Mucosa of rectum (tissue), 2 donors: ENCODE measurements around the gene SLC9A7.
"Not testable (repeated sequence)": the region's sequence is repeated elsewhere in the genome, so short reads cannot be mapped to it uniquely, and the experiment has no call there.

Experiments
- H3K27ac ChIP-seq, 2 donors: one replicate each; pipeline ENCODE4 v1.7.0; 2013; ENCODE audit warnings: inconsistent platforms in 2 of 2, low read depth in 2 of 2, low read length in 2 of 2
- H3K27me3 ChIP-seq, 2 donors: one replicate each; pipeline ENCODE4 v1.7.0; 2013; ENCODE audit warnings: low read length in 2 of 2; ENCODE audit not compliant: control insufficient read depth in 2 of 2, insufficient read depth in 2 of 2
- H3K36me3 ChIP-seq, 2 donors: one replicate each; pipeline ENCODE4 v1.7.0; 2013; ENCODE audit warnings: low read length in 2 of 2; ENCODE audit not compliant: control insufficient read depth in 2 of 2, insufficient read depth in 2 of 2
- H3K4me1 ChIP-seq, 2 donors: one replicate each; pipeline ENCODE4 v1.7.0; 2013; ENCODE audit warnings: low read length in 2 of 2, mild to moderate bottlenecking in 1 of 2; ENCODE audit not compliant: control insufficient read depth in 2 of 2, insufficient read depth in 2 of 2
- H3K4me3 ChIP-seq, 2 donors: one replicate each; pipeline ENCODE4 v1.7.0; 2013; ENCODE audit warnings: low read length in 2 of 2
- H3K9ac ChIP-seq, 2 donors: one replicate each; pipeline ENCODE4 v1.7.0; 2013; ENCODE audit warnings: low read length in 2 of 2, low read depth in 1 of 2, mild to moderate bottlenecking in 1 of 2
- H3K9me3 ChIP-seq, 2 donors: one replicate each; pipeline ENCODE4 v1.7.0; 2013; ENCODE audit warnings: low read length in 2 of 2; ENCODE audit not compliant: control insufficient read depth in 2 of 2
- donor health status: healthy.
- donor health status: Normal muscosa, but diverticular disease.

SLC9A7 gene

GRCh38 chrX:46730765-46731164 is 28.2 kb downstream of the SLC9A7 start:
- Histone ChIP-seq H3K9me3 (no peaks in the 10 kb centered on the region), H3K27ac (no peak overlapping the region), H3K36me3 (no peaks in the 10 kb centered on the region), H3K9ac (no peak overlapping the region), H3K4me1 (no peaks in the 10 kb centered on the region), H3K27me3 (peaks cover 0 to 3% of the 10 kb centered on the region in 2 donors), H3K4me3 (no peak overlapping the region)

- H3K27ac ChIP-seq = no peak overlapping the region
- H3K9me3 ChIP-seq = no peaks in the 10 kb centered on the region
- no peak overlapping the region for H3K9ac ChIP-seq
- no peaks in the 10 kb centered on the region for H3K4me1 ChIP-seq
- peaks cover 0 to 3% of the 10 kb centered on the region in 2 donors for H3K27me3 ChIP-seq
- no peaks in the 10 kb centered on the region for H3K36me3 ChIP-seq
- no peak overlapping the region for H3K4me3 ChIP-seq
Observed at GRCh38 chrX:46727441-46727840, 31.5 kb downstream of the SLC9A7 start.

DNA sequence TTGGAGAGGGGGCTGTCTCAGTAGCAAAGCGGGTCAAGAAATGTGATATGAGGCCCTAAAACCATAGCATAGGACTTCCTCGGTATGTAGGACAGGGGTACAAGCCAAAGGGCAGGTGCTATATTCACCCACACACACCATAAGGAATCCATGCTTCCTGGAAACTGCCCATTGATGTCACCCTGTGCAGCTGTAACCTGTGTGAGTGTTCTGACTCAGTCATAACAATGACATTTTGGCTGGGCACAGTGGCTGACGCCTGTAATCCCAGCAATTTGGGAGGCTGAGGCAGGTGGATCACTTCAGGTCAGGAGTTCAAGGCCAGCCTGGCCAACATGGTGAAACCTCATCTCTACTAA is 35.4 kb downstream of the SLC9A7 start:
- H3K36me3 ChIP-seq, H3K9me3 ChIP-seq, H3K27me3 ChIP-seq, H3K9ac ChIP-seq, H3K27ac ChIP-seq, H3K4me3 ChIP-seq, H3K4me1 ChIP-seq: not testable (repeated sequence)

DNA sequence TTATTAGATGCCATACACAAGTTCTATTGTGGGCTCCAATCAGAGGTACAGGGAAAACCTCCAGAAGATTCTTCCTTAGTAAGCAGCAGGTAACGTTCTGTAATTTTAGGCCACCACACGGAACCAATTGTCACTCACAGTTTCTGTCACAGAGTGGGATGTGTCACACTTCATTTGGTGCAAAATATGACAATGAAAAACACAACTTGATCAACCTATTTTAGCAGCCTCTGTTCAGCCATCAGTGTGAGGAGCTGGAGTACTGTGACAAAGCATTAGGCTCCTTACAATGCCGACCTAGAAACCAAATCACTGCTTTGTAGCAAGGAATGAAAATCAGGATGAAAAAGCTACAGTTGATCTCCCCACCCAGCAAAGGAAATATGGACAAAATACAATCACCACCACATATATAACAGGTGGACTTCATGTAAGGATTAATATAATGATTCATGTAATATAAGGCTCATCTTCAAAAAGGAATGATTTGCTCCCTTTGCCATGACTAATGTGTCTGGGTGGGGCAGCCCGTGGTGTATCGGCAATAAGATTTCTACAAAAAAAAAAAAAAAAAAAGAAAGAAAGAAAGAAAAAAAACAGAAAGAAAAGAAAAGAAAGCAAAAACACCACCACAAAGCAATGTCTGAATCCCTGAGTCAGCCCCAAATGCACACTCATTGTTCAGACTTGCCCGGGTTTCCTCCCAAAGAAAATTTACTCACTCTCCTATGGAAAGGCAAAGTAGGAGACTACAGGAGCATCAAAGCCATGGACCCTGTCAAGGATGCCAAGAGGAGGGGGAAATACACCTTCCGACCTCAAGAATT is 36.0 kb downstream of the SLC9A7 start:
- peaks cover 0 to 3% of the 10 kb centered on the region in 2 donors for H3K27me3 ChIP-seq
- H3K4me3 ChIP-seq = no peak overlapping the region
- no peak overlapping the region for H3K9ac ChIP-seq
- H3K9me3 ChIP-seq = no peaks in the 10 kb centered on the region
- no peaks in the 10 kb centered on the region for H3K4me1 ChIP-seq
- H3K36me3 ChIP-seq = no peaks in the 10 kb centered on the region
- no peak overlapping the region for H3K27ac ChIP-seq

GRCh38 chrX:46716796-46717195 is 42.1 kb downstream of the SLC9A7 start:
- no peaks in the 10 kb centered on the region for H3K9me3 ChIP-seq
- H3K4me3 ChIP-seq = no peak overlapping the region
- H3K27ac ChIP-seq = no peak overlapping the region
- no peaks in the 10 kb centered on the region for H3K27me3 ChIP-seq
- H3K4me1 ChIP-seq = no peaks in the 10 kb centered on the region
- H3K9ac ChIP-seq = no peak overlapping the region
- no peaks in the 10 kb centered on the region for H3K36me3 ChIP-seq

DNA sequence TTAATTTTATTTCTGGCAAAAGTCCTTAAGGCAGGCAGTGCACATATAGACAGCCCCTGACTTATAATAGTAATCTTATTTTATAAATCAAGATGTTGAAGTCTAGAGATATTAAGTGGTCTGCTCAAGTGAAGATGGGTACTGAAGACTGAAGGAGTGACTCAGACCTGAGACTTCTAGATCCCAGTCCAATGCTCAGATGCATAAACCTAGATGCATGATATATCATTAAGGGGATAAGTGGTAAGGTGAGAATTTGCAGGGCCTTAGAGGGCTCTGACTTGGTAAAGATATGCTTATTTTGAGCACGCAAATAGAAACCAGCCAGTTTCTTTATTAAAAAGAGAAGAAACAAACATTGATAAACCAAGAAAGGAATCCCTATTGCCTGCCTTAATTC is 42.9 kb downstream of the SLC9A7 start:
- no peaks in the 10 kb centered on the region for H3K36me3 ChIP-seq
- H3K27me3 ChIP-seq = no peaks in the 10 kb centered on the region
- no peaks in the 10 kb centered on the region for H3K4me1 ChIP-seq
- H3K27ac ChIP-seq = no peak overlapping the region
- no peaks in the 10 kb centered on the region for H3K9me3 ChIP-seq
- no peak overlapping the region for H3K9ac ChIP-seq
- no peak overlapping the region for H3K4me3 ChIP-seq

GRCh38 chrX:46715530-46715929 is 43.4 kb downstream of the SLC9A7 start:
- Histone ChIP-seq H3K4me3 (no peak overlapping the region), H3K27me3 (no peaks in the 10 kb centered on the region), H3K36me3 (no peaks in the 10 kb centered on the region), H3K9me3 (no peaks in the 10 kb centered on the region), H3K4me1 (no peaks in the 10 kb centered on the region), H3K9ac (no peak overlapping the region), H3K27ac (no peak overlapping the region)

- Histone ChIP-seq H3K36me3 (no peaks in the 10 kb centered on the region), H3K27ac (no peak overlapping the region), H3K4me3 (no peak overlapping the region), H3K4me1 (no peaks in the 10 kb centered on the region), H3K27me3 (no peaks in the 10 kb centered on the region), H3K9ac (no peak overlapping the region), H3K9me3 (no peaks in the 10 kb centered on the region)
Observed at GRCh38 chrX:46713672-46714490, 45.0 kb downstream of the SLC9A7 start.

GRCh38 chrX:46712764-46713163 is 46.2 kb downstream of the SLC9A7 start:
- H3K27ac ChIP-seq = no peak overlapping the region
- no peaks in the 10 kb centered on the region for H3K4me1 ChIP-seq
- no peaks in the 10 kb centered on the region for H3K27me3 ChIP-seq

GRCh38 chrX:46710927-46711623 is 47.8 kb downstream of the SLC9A7 start:
- Histone ChIP-seq H3K4me3 (no peak overlapping the region), H3K27me3 (no peaks in the 10 kb centered on the region), H3K9ac (no peak overlapping the region), H3K27ac (no peak overlapping the region), H3K36me3 (no peaks in the 10 kb centered on the region), H3K4me1 (no peaks in the 10 kb centered on the region), H3K9me3 (no peaks in the 10 kb centered on the region)

More at GRCh38 chrX:46712764-46713163, 46.2 kb downstream of the SLC9A7 start:
- no peak overlapping the region for H3K9ac ChIP-seq
- H3K4me3 ChIP-seq = no peak overlapping the region
- no peaks in the 10 kb centered on the region for H3K9me3 ChIP-seq
- no peaks in the 10 kb centered on the region for H3K36me3 ChIP-seq
